ENCODE data around the gene FIZ1. TPM values are rescaled to one million over a fixed set of nuclear protein-coding genes. Genes with fewer than 3 reads are reported as not detected.
"Not testable (repeated sequence)": the region's sequence is repeated elsewhere in the genome, so short reads cannot be mapped to it uniquely, and the experiment has no call there.

The FIZ1 gene
- total RNA-seq, 8 experiments from 2014 or later, result 5.0 to 11.6 (median 8.3) TPM

DNA sequence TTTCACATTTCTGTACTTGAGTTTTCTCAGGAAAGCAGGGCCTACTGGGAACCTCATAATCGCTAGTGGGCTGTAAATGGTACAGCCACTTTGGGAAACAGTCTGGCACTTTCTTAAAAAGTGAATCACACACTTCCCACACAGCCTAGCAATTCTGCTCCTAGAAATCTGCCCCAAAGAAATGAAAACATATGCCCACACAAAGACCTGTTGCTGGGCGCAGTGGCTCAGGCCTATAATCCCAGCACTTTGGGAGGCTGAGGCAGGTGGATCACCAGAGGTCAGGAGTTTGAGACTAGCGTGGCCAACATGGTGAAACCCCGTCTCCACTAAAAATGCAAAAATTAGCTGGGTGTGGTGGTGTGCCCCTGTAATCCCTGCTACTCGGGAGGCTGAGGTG is 29.8 kb downstream of the FIZ1 start:
- H3K4me1 ChIP-seq (replicated peaks in 1 of 2); H3K27ac ChIP-seq; ATAC-seq (replicated peaks in 6 of 8); H3K4me3 ChIP-seq; in situ Hi-C loops (cut with MboI; ENCODE audit: low pct_unique_long_range_greater_than_20kb in 2 of 9, low sequenced_read_pairs in 9 of 9, unreplicated experiment in 9 of 9): not testable (repeated sequence)
- 36 to 91% (median 74%) methylated on average over 1 to 4 of the region's 5 CpGs; no CpG with 5 or more reads in 2 of the 10 experiments for WGBS, 10 experiments

DNA sequence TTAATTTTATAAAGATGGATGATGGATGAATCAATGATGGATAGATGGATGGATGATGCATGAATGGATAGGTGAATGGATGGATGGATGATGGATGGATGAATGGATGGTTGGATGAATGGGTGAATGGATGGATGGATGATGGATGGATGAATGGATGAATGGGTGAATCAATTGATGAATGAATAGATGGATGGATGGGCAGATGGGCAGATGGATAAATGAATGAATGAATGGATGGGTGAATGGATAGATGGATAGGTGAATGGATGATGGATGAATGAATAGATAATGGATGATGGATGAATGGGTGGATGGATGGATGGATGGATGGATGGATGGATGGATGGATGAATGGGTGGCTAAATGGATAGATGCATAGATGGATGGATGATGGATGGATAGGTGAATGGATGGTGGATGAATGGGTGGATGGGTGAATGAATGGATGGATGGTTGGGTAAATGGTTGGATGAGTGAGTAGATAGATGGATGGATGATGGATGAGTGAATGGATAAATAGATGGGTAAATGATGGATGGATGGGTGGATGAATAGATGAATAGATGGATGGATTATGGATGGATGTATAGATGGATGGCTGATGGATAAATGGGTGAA is 31.5 kb downstream of the FIZ1 start:
- H3K4me1 ChIP-seq (replicated peaks in 1 of 2), result peaks cover 3 to 7% of the 10 kb centered on the region in 2 donors
- H3K27ac ChIP-seq, result no peak overlapping the region
- ATAC-seq (replicated peaks in 6 of 8), result no peak
- in situ Hi-C loops (cut with MboI; ENCODE audit: low pct_unique_long_range_greater_than_20kb in 2 of 9, low sequenced_read_pairs in 9 of 9, unreplicated experiment in 9 of 9), result no loop called here
- H3K4me3 ChIP-seq, result no peak overlapping the region

DNA sequence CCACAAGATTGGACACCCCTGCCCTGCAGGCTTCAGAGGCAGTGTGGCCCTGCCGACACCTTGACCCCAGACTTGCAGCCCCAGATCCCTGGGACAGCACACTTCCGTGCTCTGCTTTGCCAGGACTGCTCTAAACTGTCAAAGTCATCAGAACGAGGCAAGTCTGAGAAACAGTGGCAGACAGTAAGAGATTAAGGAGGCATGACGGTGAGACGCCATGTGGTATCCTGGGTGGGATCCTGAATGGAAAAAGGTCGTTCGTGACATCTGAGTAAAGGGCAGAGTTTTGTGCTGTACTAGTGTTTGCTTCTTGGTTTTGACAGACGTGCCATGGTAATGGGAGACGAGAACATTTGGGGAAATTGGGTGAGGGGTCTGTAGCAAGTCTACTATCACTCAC is 32.5 kb downstream of the FIZ1 start:
- Histone ChIP-seq H3K27ac (no peak overlapping the region), H3K4me3 (no peak overlapping the region), H3K4me1 (replicated peaks in 1 of 2) (peaks cover 3 to 8% of the 10 kb centered on the region in 2 donors)
- in situ Hi-C loops (cut with MboI; ENCODE audit: low pct_unique_long_range_greater_than_20kb in 2 of 9, low sequenced_read_pairs in 9 of 9, unreplicated experiment in 9 of 9), result no loop called here
- 4 to 67% (median 37%) methylated on average over 2 to 5 of the region's 9 CpGs; no CpG with 5 or more reads in 4 of the 10 experiments for WGBS, 10 experiments
- ATAC-seq (replicated peaks in 6 of 8), result no peak

DNA sequence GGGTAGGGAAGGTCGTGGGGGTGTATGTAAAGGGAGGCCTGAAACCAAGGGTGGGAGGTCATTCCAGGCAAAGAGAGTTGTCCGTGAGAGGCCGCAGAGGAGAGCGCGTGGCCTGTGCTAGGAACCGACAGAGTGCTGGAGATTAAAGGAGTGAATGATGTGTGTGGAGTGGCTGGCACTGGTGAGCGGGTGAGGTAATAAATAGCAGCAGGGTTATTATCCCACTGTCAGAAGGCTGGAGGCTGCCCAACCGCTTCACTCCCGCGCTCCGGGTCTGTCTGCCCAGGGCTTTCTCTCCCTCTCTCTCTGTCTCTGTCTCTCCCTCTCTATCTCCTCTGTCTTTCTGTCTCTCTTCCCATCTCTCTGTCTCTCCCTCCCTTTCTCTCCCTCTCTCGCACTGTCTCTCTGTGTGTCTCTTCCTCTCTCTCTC is 36.0 kb downstream of the FIZ1 start:
- 0 to 36% (median 30%) methylated on average over 2 to 6 of the region's 12 CpGs; no CpG with 5 or more reads in 6 of the 10 experiments for WGBS, 10 experiments
- in situ Hi-C loops (cut with MboI; ENCODE audit: low pct_unique_long_range_greater_than_20kb in 2 of 9, low sequenced_read_pairs in 9 of 9, unreplicated experiment in 9 of 9), result no loop called here
- H3K27ac ChIP-seq, result peak overlapping the region in 1 of 2 donors; percentile 59
- peak in 7 of 8 experiments; percentile 31 to 100 (median 99) for ATAC-seq (replicated peaks in 6 of 8)
- H3K4me1 ChIP-seq (replicated peaks in 1 of 2), result peaks cover 3 to 8% of the 10 kb centered on the region in 2 donors
- no peak overlapping the region for H3K4me3 ChIP-seq

DNA sequence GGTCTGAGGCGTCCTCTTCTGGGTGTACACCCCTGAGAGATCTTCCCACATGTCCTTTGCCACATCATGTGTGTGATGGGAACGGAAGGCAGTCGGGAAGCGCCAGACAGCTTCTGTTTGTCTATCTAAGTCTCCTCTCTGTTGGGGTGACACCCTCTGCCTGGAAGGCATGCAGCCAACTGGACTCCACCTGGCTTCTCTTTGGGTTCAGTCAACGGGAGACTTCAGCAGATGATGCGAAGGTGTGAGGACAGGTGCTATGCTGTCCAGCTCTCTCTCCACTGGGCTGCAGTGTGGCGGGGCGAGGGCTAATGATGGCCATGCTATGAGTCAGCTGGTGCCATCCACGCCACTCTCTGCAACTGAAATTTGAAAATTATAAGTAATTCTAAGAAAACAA is 39.6 kb downstream of the FIZ1 start:
- Histone ChIP-seq H3K4me1 (replicated peaks in 1 of 2) (peaks cover 5 to 14% of the 10 kb centered on the region in 2 donors), H3K27ac (no peak overlapping the region), H3K4me3 (no peak overlapping the region)
- no peak for ATAC-seq (replicated peaks in 6 of 8)
- in situ Hi-C loops (cut with MboI; ENCODE audit: low pct_unique_long_range_greater_than_20kb in 2 of 9, low sequenced_read_pairs in 9 of 9, unreplicated experiment in 9 of 9), result no loop called here
- 0 to 85% (median 76%) methylated on average over 1 to 5 of the region's 9 CpGs; no CpG with 5 or more reads in 5 of the 10 experiments for WGBS, 10 experiments

DNA sequence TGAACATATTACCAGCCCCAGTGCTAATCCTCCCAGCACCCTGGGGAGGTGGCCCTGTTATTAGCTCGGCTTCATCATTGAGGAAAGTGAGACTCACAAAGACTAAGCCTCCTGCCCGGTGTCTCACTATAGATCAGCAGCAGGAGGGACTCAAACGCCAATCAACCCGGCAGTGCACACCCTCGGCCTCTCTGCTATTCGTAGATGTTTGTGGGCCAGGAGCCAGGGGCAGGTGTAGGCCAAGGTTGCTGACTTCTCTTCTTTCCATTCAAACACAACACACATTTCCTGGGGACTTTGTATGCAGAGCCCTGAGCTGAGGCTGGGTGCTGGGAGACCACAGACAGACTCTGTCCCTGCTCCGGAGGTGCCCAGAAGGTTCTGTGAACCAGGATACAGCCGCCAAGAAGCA is 44.6 kb downstream of the FIZ1 start:
- Histone ChIP-seq H3K4me3 (no peak overlapping the region), H3K27ac (no peak overlapping the region), H3K4me1 (replicated peaks in 1 of 2) (peaks cover 17 to 25% of the 10 kb centered on the region in 2 donors)
- peak in 3 of 8 experiments; percentile 2 to 70 (median 31) for ATAC-seq (replicated peaks in 6 of 8)
- WGBS, 10 experiments, result 17 to 100% (median 54%) methylated on average over 1 to 7 of the region's 8 CpGs; no CpG with 5 or more reads in 3 of the 10 experiments
- in situ Hi-C loops (cut with MboI; ENCODE audit: low pct_unique_long_range_greater_than_20kb in 2 of 9, low sequenced_read_pairs in 9 of 9, unreplicated experiment in 9 of 9), result no loop called here

DNA sequence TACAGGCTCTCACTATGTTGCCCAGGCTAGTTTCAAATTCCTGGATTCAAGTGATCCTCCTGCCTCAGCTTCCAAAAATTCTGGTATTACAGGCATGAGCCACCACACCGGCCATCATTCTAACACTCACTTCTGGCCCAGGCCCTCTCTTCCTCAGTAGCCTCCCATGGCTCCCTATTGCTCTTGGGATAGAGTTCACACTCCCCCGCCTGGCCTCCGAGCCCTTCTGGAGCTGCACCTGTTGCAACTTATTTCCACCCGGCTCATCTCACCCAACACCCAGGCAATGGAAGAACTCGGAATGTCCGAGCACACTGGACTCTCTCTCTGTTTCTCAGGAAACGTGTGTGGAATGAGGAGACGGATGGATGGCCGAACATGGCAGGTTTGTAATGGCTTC is 45.0 kb downstream of the FIZ1 start:
- Histone ChIP-seq H3K27ac (no peak overlapping the region), H3K4me1 (replicated peaks in 1 of 2) (peaks cover 20 to 28% of the 10 kb centered on the region in 2 donors), H3K4me3 (no peak overlapping the region)
- in situ Hi-C loops (cut with MboI; ENCODE audit: low pct_unique_long_range_greater_than_20kb in 2 of 9, low sequenced_read_pairs in 9 of 9, unreplicated experiment in 9 of 9), result no loop called here
- ATAC-seq (replicated peaks in 6 of 8), result peak in 2 of 8 experiments; percentile 29 to 81
- WGBS, 10 experiments, result 0 to 100% (median 69%) methylated on average over 1 to 4 of the region's 9 CpGs

DNA sequence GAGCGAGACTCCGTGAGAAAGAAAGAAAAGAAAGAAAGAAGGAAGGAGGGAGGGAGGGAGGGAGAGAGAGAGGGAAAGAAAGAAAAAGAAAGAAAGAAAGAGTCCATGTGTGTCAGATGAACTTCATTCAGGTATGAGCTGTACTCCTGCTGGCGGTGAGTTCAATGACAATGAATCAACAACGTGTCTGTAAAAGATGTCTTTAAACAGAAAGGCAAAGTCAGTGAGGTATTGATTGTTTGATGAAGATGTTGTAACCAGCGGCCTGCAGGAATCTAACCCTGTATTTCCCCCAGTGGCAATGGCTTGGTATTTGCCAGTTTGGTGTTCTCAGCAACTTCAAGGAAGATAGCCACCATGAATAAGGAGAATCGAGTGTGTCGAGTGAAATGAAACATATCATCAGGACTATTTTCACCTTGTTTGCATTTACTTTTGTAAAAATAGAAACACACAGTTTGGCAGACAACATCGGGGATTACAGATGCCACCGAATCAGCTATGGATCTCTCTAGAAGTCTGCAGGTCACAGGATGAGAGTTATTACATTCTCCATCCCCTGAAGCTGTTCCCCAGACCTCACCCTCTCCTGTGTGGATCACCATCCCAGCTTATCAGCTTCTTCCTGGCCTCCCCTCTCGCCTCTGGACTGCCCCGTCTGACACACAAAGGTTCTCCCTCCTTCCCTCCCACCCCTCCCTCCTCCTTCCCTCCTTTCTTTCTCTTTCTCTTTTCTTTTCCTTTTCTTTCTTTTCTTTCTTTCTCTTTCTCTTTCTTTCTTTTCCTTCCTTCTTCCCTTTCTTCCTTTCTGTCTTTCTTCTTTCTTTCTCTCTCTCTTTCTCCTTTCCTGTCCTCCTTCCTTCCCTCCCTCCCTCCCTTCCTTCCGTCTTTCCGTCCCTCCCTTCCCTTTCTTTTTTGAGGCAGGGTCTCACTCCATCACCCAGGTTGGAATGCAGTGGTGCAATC is 45.8 kb downstream of the FIZ1 start:
- ATAC-seq (replicated peaks in 6 of 8), result peak in 1 of 8 experiments; percentile 24
- 23 to 59% (median 54%) methylated on average over 3 to 12 of the region's 13 CpGs; no CpG with 5 or more reads in 2 of the 10 experiments for WGBS, 10 experiments
- Histone ChIP-seq H3K27ac (no peak overlapping the region), H3K4me1 (replicated peaks in 1 of 2) (peaks cover 20 to 28% of the 10 kb centered on the region in 2 donors), H3K4me3 (no peak overlapping the region)
- in situ Hi-C loops (cut with MboI; ENCODE audit: low pct_unique_long_range_greater_than_20kb in 2 of 9, low sequenced_read_pairs in 9 of 9, unreplicated experiment in 9 of 9), result no loop called here

DNA sequence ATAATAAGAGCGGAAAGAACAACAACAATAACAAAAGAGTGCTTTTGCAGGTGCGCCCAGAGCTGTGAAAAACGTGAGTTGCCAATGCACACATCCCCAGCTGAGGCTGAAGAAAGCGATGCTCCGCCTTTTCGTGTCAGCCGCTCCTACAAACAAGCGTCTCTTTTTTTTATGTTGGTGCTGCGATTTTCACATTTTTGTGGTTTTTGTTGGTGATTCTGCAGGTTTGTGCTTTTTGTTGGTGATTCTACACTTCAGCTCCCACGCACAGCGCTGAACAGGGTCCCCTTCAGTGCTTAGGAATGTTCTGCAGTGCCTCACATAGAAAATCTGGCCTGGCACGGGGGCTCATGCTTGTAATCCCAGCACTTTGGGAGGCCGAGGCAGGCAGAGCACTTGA is 46.7 kb downstream of the FIZ1 start:
- ATAC-seq (replicated peaks in 6 of 8), result no peak
- in situ Hi-C loops (cut with MboI; ENCODE audit: low pct_unique_long_range_greater_than_20kb in 2 of 9, low sequenced_read_pairs in 9 of 9, unreplicated experiment in 9 of 9), result no loop called here
- H3K4me3 ChIP-seq, result no peak overlapping the region
- H3K27ac ChIP-seq, result no peak overlapping the region
- whole genome bisulfite sequencing, 10 experiments, result 0 to 83% (median 69%) methylated on average over 1 to 12 of the region's 13 CpGs; no CpG with 5 or more reads in 2 of the 10 experiments
- peaks cover 20 to 28% of the 10 kb centered on the region in 2 donors for H3K4me1 ChIP-seq (replicated peaks in 1 of 2)

DNA sequence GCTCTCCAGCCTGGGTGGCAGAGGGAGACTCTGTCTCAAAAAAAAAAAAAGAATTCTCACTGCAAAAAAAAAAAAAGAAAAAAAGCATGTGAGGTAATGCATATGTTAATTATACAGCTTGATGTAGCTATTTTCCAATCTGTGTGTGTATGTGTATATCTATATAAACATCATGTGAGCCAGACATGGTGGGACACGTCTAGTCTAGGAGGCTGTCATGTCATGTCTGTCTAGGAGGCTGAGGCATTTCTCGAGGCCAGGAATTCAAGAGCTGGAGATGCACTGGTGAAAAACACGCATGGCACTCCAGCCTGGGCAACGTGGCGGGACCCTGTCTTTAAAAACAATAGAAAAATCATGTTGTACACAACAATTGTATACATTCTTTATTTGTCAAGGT is 47.1 kb downstream of the FIZ1 start:
- no peak overlapping the region for H3K4me3 ChIP-seq
- 53 to 93% (median 66%) methylated on average over 1 to 5 of the region's 5 CpGs; no CpG with 5 or more reads in 2 of the 10 experiments for WGBS, 10 experiments
- in situ Hi-C loops (cut with MboI; ENCODE audit: low pct_unique_long_range_greater_than_20kb in 2 of 9, low sequenced_read_pairs in 9 of 9, unreplicated experiment in 9 of 9), result no loop called here
- ATAC-seq (replicated peaks in 6 of 8), result no peak
- H3K4me1 ChIP-seq (replicated peaks in 1 of 2), result peaks cover 20 to 28% of the 10 kb centered on the region in 2 donors
- no peak overlapping the region for H3K27ac ChIP-seq

DNA sequence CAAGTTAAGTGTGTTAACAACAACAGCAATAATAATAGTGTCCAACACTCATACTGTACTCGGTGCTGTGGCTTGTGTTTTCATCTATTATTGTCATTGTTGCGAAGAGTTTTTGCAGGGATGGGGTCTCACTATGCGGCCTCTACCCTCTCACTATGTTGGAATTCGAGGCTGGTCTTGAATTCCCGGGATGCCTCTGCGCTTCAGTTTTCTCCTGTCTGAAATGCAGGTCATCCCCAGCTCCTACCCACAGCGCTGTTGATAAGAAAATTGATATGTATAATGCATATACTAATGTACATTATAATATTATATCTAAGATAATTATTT is 49.0 kb downstream of the FIZ1 start:
- in situ Hi-C loops (cut with MboI; ENCODE audit: low pct_unique_long_range_greater_than_20kb in 2 of 9, low sequenced_read_pairs in 9 of 9, unreplicated experiment in 9 of 9), result no loop called here
- H3K4me3 ChIP-seq, result no peak overlapping the region
- 33 to 59% (median 43%) methylated on average over 3 to 7 of the region's 7 CpGs; no CpG with 5 or more reads in 3 of the 10 experiments for WGBS, 10 experiments
- no peak for ATAC-seq (replicated peaks in 6 of 8)
- peaks cover 20 to 38% of the 10 kb centered on the region in 2 donors for H3K4me1 ChIP-seq (replicated peaks in 1 of 2)
- no peak overlapping the region for H3K27ac ChIP-seq

DNA sequence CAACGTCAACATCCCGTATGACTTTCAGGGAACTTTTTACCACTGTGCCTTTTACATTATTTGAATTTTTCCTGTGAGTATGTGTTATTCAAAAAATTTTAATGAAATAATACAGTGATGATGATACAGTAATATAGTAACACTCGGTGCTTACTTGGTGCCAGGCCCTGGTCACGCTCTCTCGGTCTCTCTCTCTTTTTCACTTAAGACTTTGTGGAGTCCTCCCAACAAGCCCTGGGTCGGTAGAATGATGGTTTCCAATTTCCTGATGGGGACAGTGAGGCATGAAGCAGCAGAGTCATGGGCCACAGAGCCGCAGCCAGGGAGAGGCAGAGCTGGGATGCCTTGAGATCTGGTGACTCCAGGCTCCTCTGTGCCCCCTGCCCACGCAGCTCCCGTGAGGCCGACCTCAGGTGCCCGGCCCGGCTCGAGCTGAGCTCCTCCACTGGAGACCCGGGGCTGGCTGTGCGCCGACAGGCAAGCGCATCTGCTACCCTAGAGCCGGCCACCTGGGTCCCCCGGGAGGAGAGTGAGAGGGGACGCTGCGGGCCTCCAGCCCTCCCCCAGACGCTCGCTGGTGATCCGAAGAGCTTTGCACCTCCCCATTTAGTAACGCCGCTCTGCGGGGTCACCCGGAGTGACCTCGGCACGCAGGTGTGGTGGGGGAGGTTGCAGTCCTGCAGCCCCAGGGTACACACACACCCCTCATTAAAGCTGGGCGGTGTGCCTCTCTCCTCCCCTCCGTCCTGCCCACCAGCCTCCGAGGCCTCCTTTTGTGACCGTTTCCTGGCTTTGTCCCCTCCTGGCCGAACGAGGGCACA is 49.6 kb downstream of the FIZ1 start:
- 13 to 89% (median 40%) methylated on average over 2 to 18 of the region's 36 CpGs; no CpG with 5 or more reads in 1 of the 10 experiments for WGBS, 10 experiments
- ATAC-seq (replicated peaks in 6 of 8), result peak; percentile 36 to 80 (median 72)
- Histone ChIP-seq H3K4me1 (replicated peaks in 1 of 2) (peaks cover 23 to 38% of the 10 kb centered on the region in 2 donors), H3K4me3 (no peak overlapping the region), H3K27ac (no peak overlapping the region)
- in situ Hi-C loops (cut with MboI; ENCODE audit: low pct_unique_long_range_greater_than_20kb in 2 of 9, low sequenced_read_pairs in 9 of 9, unreplicated experiment in 9 of 9), result no loop called here

Data from motor neuron (in vitro differentiated cells).